Stimulated activated memory B cell treated with anti-CD40 and anti-IgM and Interleukin-4, amounts not matched to agents 10 μg/mL and 1 μg/mL and 100 μg/mL, for 72 hours (primary cell): ENCODE results near the gene PTPN13.

ENCODE experiments used
- ATAC-seq: fragments of 150-1000 bp; cut with Tn5 transposase; 2 replicates; pipeline ENCODE4 v1.10.0; 2021
- H3K27ac Mint-ChIP-seq: one replicate; pipeline ENCODE4 v1.8.0; 2022; ENCODE audit warnings: mild to moderate bottlenecking, mixed read lengths
- H3K27me3 Mint-ChIP-seq: one replicate; pipeline ENCODE4 v1.8.0; 2022; ENCODE audit warnings: mixed read lengths
- H3K36me3 Mint-ChIP-seq: one replicate; pipeline ENCODE4 v1.8.0; 2022; ENCODE audit warnings: mixed read lengths
- H3K4me1 Mint-ChIP-seq: one replicate; pipeline ENCODE4 v1.8.0; 2022; ENCODE audit warnings: mixed read lengths
- H3K4me3 Mint-ChIP-seq: one replicate; pipeline ENCODE4 v1.8.0; 2022; ENCODE audit warnings: mild to moderate bottlenecking, moderate library complexity, mixed read lengths
- H3K9me3 Mint-ChIP-seq: one replicate; pipeline ENCODE4 v1.8.0; 2022; ENCODE audit warnings: mixed read lengths

Gene PTPN13

DNA sequence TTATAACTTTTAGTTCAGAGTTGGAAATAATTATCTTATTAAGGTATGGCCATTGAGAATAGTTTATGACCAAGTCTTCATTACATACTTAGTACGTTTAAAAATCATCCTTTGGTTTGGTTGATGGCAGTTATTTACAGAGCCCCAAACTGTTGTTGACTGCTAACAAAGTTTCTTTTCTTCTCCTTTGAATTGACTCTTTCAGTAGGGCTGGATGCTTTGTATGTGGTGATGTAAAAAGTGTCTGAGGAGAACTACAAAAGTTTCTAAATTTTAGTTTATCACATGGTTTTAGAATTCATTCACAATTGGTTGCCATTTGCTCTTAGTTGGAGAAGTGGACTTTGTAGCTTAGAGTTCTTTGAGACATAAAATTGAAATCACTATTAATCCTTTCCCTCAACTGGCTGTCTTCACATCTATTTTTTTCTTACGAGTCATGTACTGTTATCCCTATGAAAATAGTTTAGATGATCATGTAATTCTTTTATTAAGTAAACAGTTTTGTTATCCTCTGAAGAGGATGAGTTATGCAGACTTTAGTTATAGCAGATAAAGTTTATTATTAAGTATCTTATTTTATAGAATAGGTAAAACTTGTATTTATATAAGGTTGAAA is 14.8 kb downstream of the PTPN13 start:
- no peaks in the 10 kb centered on the region for H3K36me3 Mint-ChIP-seq
- ATAC-seq: no peak
- H3K4me3 Mint-ChIP-seq: no peak overlapping the region
- peaks cover 17% of the 10 kb centered on the region for H3K27me3 Mint-ChIP-seq
- H3K27ac Mint-ChIP-seq: no peak overlapping the region
- H3K9me3 Mint-ChIP-seq: no peaks in the 10 kb centered on the region
- H3K4me1 Mint-ChIP-seq: no peaks in the 10 kb centered on the region

- Mint-ChIP-seq H3K4me1 (no peaks in the 10 kb centered on the region), H3K27ac (no peak overlapping the region), H3K4me3 (no peak overlapping the region), H3K27me3 (peaks cover 17% of the 10 kb centered on the region), H3K9me3 (peaks cover 2% of the 10 kb centered on the region), H3K36me3 (no peaks in the 10 kb centered on the region)
- no peak for ATAC-seq
Observed at GRCh38 chr4:86611757-86612156, 17.6 kb downstream of the PTPN13 start.

- peaks cover 17% of the 10 kb centered on the region for H3K27me3 Mint-ChIP-seq
- no peak overlapping the region for H3K27ac Mint-ChIP-seq
- H3K36me3 Mint-ChIP-seq: no peaks in the 10 kb centered on the region
- H3K4me3 Mint-ChIP-seq: no peak overlapping the region
- no peaks in the 10 kb centered on the region for H3K4me1 Mint-ChIP-seq
- ATAC-seq: no peak
- peaks cover 6% of the 10 kb centered on the region for H3K9me3 Mint-ChIP-seq
Observed at GRCh38 chr4:86613734-86614133, 19.6 kb downstream of the PTPN13 start.

DNA sequence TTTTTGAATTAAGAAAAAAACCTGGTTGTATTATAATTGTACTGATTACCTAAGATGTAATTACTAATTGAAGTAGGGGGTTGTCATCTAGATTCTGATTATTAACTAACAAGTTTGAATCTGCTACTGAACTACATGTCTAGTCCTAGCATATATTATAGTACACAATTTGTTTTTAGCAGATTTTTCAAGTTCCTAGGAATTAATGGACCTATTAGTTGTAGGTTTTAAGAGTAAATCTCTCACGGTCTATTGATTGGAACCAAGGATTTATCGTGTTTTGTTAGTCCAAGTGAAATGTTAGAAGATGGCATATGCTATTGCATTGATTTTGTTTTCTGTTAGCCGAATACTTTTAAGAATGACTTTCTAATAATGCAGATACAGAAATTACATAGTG is 20.8 kb downstream of the PTPN13 start:
- no peak overlapping the region for H3K4me3 Mint-ChIP-seq
- no peak for ATAC-seq

DNA sequence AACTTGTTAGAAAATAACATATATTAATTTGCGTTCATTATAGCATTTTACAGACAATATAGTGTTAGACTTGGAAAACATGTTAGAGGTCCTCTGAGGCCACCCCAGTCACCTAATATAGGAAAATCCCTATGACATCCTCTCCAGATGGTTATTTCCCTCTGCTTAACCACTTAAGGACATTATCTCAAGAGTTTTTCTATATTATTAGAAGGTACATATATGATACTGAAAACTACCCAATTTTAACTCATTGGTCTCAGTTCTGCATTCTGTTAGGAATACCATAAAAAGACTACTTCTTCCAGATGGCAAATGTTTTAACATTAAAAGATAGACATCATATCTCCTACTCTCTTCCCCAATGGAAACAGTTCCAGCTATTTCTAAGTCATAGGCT is 21.4 kb downstream of the PTPN13 start:
- peaks cover 6% of the 10 kb centered on the region for H3K9me3 Mint-ChIP-seq
- no peaks in the 10 kb centered on the region for H3K4me1 Mint-ChIP-seq
- no peak overlapping the region for H3K27ac Mint-ChIP-seq
- no peak overlapping the region for H3K4me3 Mint-ChIP-seq
- no peak for ATAC-seq
- H3K36me3 Mint-ChIP-seq: no peaks in the 10 kb centered on the region
- H3K27me3 Mint-ChIP-seq: peaks cover 9% of the 10 kb centered on the region

More for the DNA sequence above, 20.8 kb downstream of the PTPN13 start:
- Mint-ChIP-seq H3K4me1 (no peaks in the 10 kb centered on the region), H3K27ac (no peak overlapping the region), H3K27me3 (peaks cover 16% of the 10 kb centered on the region), H3K36me3 (no peaks in the 10 kb centered on the region), H3K9me3 (peaks cover 6% of the 10 kb centered on the region)

GRCh38 chr4:86619656-86620055 is 25.5 kb downstream of the PTPN13 start:
- Mint-ChIP-seq H3K27ac (no peak overlapping the region), H3K9me3 (peaks cover 6% of the 10 kb centered on the region), H3K4me3 (no peak overlapping the region)

GRCh38 chr4:86621435-86621834 is 27.3 kb downstream of the PTPN13 start:
- no peak for ATAC-seq
- Mint-ChIP-seq H3K36me3 (no peaks in the 10 kb centered on the region), H3K27me3 (no peaks in the 10 kb centered on the region), H3K4me3 (no peak overlapping the region), H3K4me1 (no peaks in the 10 kb centered on the region), H3K27ac (no peak overlapping the region), H3K9me3 (peaks cover 6% of the 10 kb centered on the region)

More at GRCh38 chr4:86619656-86620055, 25.5 kb downstream of the PTPN13 start:
- ATAC-seq: no peak
- no peaks in the 10 kb centered on the region for H3K4me1 Mint-ChIP-seq
- H3K36me3 Mint-ChIP-seq: no peaks in the 10 kb centered on the region
- no peaks in the 10 kb centered on the region for H3K27me3 Mint-ChIP-seq

DNA sequence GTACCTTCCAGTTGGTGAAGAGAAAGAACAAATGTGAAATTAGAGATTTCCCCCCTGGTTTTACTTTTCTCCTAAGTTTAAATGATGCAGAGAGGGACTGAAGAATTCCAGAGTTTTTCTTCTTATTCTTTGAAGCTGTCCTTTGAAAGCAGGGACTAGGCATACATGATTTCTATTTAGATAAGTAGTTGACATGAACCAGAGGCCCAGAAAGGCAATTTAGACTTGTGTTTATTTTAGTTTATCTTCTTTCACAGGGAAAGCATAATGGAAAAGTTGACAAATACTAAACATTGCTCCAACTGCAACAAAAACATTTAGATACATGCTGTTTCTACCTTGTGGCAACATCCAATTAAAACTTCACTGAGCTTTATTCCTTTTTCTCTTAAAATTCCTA is 32.0 kb downstream of the PTPN13 start:
- no peak for ATAC-seq
- H3K4me3 Mint-ChIP-seq: no peak overlapping the region
- no peaks in the 10 kb centered on the region for H3K27me3 Mint-ChIP-seq
- H3K9me3 Mint-ChIP-seq: no peaks in the 10 kb centered on the region
- no peaks in the 10 kb centered on the region for H3K4me1 Mint-ChIP-seq
- no peak overlapping the region for H3K27ac Mint-ChIP-seq
- H3K36me3 Mint-ChIP-seq: no peaks in the 10 kb centered on the region

GRCh38 chr4:86627462-86628135 is 33.5 kb downstream of the PTPN13 start:
- H3K4me1 Mint-ChIP-seq: no peaks in the 10 kb centered on the region
- no peak overlapping the region for H3K27ac Mint-ChIP-seq
- no peaks in the 10 kb centered on the region for H3K9me3 Mint-ChIP-seq
- no peaks in the 10 kb centered on the region for H3K36me3 Mint-ChIP-seq
- H3K27me3 Mint-ChIP-seq: peaks cover 4% of the 10 kb centered on the region
- H3K4me3 Mint-ChIP-seq: no peak overlapping the region
- ATAC-seq: no peak

DNA sequence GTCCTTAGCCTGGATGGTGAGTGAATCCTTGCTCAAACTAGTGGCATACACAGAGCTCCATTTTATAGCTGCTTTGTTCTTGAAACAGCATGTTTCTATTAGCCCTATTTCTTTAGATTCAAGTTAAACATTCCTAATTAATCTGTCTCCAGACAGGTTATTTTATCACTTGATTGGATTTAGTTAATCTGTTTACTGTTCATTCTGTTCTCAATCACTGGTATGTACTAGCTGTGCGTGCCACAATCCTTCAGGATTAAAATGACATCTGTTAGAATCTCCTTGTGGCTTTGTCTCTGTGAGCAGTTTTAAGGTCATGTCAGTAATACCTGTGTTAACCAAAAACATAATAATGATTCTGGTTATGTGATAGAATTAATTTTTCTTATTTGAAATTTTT is 36.5 kb downstream of the PTPN13 start:
- peaks cover 5% of the 10 kb centered on the region for H3K9me3 Mint-ChIP-seq
- no peak overlapping the region for H3K4me3 Mint-ChIP-seq
- no peak overlapping the region for H3K27ac Mint-ChIP-seq
- H3K27me3 Mint-ChIP-seq: peaks cover 15% of the 10 kb centered on the region
- H3K36me3 Mint-ChIP-seq: no peaks in the 10 kb centered on the region
- no peak for ATAC-seq
- H3K4me1 Mint-ChIP-seq: no peaks in the 10 kb centered on the region

DNA sequence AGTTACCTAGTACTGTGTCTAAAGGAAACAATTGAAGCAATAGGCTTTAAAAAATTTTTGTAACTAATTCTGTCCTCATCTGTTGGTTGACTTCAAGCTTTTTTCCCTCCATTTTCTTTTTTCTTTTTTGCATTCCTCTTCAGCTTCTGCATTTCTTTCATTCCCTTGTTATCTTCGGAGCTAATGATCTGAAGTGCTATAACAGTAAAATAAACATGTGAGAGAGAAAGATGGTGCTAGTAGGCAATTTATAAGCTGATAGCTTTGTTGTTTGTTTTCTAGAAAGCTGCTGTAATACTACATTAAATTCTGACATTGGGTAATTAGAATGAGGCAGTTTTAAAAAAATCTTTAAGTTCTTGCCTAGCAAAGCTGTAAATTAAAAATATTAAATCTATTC is 37.1 kb downstream of the PTPN13 start:
- no peaks in the 10 kb centered on the region for H3K4me1 Mint-ChIP-seq
- H3K27ac Mint-ChIP-seq: no peak overlapping the region
- peaks cover 20% of the 10 kb centered on the region for H3K27me3 Mint-ChIP-seq
- H3K36me3 Mint-ChIP-seq: no peaks in the 10 kb centered on the region
- ATAC-seq: no peak
- H3K4me3 Mint-ChIP-seq: no peak overlapping the region
- H3K9me3 Mint-ChIP-seq: peaks cover 8% of the 10 kb centered on the region

- H3K27ac Mint-ChIP-seq: no peak overlapping the region
- peaks cover 11% of the 10 kb centered on the region for H3K9me3 Mint-ChIP-seq
- no peaks in the 10 kb centered on the region for H3K4me1 Mint-ChIP-seq
- peaks cover 23% of the 10 kb centered on the region for H3K27me3 Mint-ChIP-seq
- ATAC-seq: no peak
- H3K36me3 Mint-ChIP-seq: no peaks in the 10 kb centered on the region
- H3K4me3 Mint-ChIP-seq: no peak overlapping the region
Observed at GRCh38 chr4:86633854-86634253, 39.7 kb downstream of the PTPN13 start.

- H3K4me3 Mint-ChIP-seq: no peak overlapping the region
- no peaks in the 10 kb centered on the region for H3K4me1 Mint-ChIP-seq
- H3K9me3 Mint-ChIP-seq: peaks cover 6% of the 10 kb centered on the region
- H3K27me3 Mint-ChIP-seq: peaks cover 9% of the 10 kb centered on the region
- no peak for ATAC-seq
- H3K36me3 Mint-ChIP-seq: no peaks in the 10 kb centered on the region
- no peak overlapping the region for H3K27ac Mint-ChIP-seq
Observed at GRCh38 chr4:86640469-86640868, 46.4 kb downstream of the PTPN13 start.

- H3K4me3 Mint-ChIP-seq: no peak overlapping the region
- no peaks in the 10 kb centered on the region for H3K27me3 Mint-ChIP-seq
- H3K36me3 Mint-ChIP-seq: no peaks in the 10 kb centered on the region
- ATAC-seq: no peak
- no peaks in the 10 kb centered on the region for H3K4me1 Mint-ChIP-seq
- no peak overlapping the region for H3K27ac Mint-ChIP-seq
- peaks cover 1% of the 10 kb centered on the region for H3K9me3 Mint-ChIP-seq
Observed at GRCh38 chr4:86641516-86642090, 47.5 kb downstream of the PTPN13 start.

DNA sequence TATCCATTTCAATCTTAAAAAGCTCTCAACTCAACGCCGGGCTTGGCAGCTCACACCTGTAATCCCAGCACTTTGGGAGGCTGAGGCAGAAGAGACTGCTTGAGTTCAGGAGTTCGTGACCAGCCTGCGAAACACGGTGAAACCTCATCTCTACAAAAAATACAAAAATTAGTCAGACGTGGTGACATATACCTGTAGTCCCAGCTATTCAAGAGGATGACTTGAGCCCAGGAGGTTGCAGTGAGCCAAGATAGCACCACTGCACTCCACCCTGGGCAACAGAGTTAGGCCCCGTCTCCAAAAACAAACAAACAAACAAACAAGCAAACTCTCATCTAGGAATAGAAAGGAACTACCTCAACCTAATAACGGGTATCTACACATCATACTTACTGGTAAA is 50.8 kb downstream of the PTPN13 start:
- Mint-ChIP-seq H3K4me3 (no peak overlapping the region), H3K4me1 (no peaks in the 10 kb centered on the region), H3K36me3 (no peaks in the 10 kb centered on the region), H3K27ac (no peak overlapping the region), H3K27me3 (no peaks in the 10 kb centered on the region), H3K9me3 (peaks cover 3% of the 10 kb centered on the region)
- no peak for ATAC-seq

DNA sequence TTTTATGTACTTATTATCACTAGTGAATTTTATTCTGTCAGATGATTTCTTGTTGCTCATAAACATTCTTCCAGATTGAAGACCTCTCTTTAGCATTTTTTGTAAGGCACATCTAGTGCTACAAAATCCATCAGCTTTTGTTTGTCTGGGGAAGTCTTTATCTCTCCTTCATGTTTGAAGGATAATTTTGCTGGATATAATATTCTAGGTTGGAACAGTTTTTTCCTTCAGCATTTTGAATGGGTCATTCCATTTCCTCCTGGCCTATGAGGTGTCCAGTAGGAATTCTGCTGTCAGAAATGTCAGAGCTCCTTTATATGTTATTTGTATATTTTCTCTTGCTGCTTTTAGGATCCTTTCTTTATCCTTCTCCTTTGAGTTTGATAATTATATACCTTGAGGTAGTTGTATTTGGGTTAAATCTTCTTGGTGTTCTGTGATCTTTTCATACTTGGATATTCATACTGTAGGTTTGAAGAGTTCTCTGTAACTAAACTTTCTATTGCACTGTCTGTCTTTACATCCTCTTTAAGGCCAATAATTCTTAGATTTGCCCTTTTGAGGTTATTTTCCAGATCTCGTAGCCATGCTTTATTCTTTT is 58.3 kb downstream of the PTPN13 start:
- ATAC-seq: no peak
- Mint-ChIP-seq H3K4me1 (no peaks in the 10 kb centered on the region), H3K9me3 (peaks cover 21% of the 10 kb centered on the region), H3K36me3 (no peaks in the 10 kb centered on the region), H3K27me3 (peaks cover 4% of the 10 kb centered on the region), H3K27ac (no peak overlapping the region), H3K4me3 (no peak overlapping the region)
